ENCODE measurements around the gene PDE10A.
A peak's percentile ranks its signal among the peaks of the same experiment; 100 is the strongest.

The PDE10A gene

DNA sequence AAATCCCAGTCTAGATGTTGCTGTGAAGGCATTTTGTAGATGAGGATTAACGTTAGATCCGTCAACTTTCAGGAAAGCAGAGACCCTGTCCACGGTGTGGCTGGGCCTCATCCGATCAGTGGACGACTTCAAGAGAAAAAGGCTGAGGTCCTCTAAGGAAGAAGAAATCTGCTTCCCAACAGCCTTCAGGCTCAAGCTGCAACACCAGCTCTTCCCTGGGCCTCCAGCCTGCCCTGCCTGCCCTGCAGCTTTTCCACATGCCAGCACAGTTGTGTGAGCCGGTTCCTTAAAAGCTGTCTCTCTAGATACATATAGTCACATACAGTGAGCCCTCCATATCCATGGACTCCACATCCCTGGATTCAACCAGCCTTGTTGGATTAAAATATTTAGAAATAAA, 14.1 kb upstream of the PDE10A start:
- Histone ChIP-seq H3K27me3 (ENCODE audit: insufficient read depth, low read length) (no peaks in the 10 kb centered on the region), H3K4me1 (ENCODE audit: insufficient read depth, low read length) (peaks cover 13% of the 10 kb centered on the region; the same call in 1 of the 2 replicates), H3K27ac (ENCODE audit: low read depth, low read length) (no peak overlapping the region), H3K9ac (ENCODE audit: low read depth, low read length) (no peak overlapping the region), H3K9me3 (ENCODE audit: insufficient read depth, low read depth, low read length) (no peaks in the 10 kb centered on the region), H3K4me3 (ENCODE audit: low read length) (no peak overlapping the region), H3K36me3 (ENCODE audit: insufficient read depth, low read length) (no peaks in the 10 kb centered on the region)
- 91% methylated on average over 6 of the region's 6 CpGs for WGBS

- no peak overlapping the region for H3K9ac ChIP-seq (ENCODE audit: low read depth, low read length)
- 84% methylated on average over 18 of the region's 18 CpGs for WGBS
- H3K36me3 ChIP-seq (ENCODE audit: insufficient read depth, low read length), result no peaks in the 10 kb centered on the region
- H3K27me3 ChIP-seq (ENCODE audit: insufficient read depth, low read length), result no peaks in the 10 kb centered on the region
- H3K9me3 ChIP-seq (ENCODE audit: insufficient read depth, low read depth, low read length), result no peaks in the 10 kb centered on the region
- no peak overlapping the region for H3K27ac ChIP-seq (ENCODE audit: low read depth, low read length)
- no peak overlapping the region for H3K4me3 ChIP-seq (ENCODE audit: low read length)
- peaks cover 13% of the 10 kb centered on the region; the same call in 1 of the 2 replicates for H3K4me1 ChIP-seq (ENCODE audit: insufficient read depth, low read length)
Observed at GRCh38 chr6:165676435-165677068, 13.5 kb upstream of the PDE10A start.

GRCh38 chr6:165675120-165675519, 12.1 kb upstream of the PDE10A start:
- Histone ChIP-seq H3K9ac (ENCODE audit: low read depth, low read length) (no peak overlapping the region), H3K36me3 (ENCODE audit: insufficient read depth, low read length) (no peaks in the 10 kb centered on the region), H3K27ac (ENCODE audit: low read depth, low read length) (no peak overlapping the region), H3K9me3 (ENCODE audit: insufficient read depth, low read depth, low read length) (no peaks in the 10 kb centered on the region), H3K4me3 (ENCODE audit: low read length) (no peak overlapping the region), H3K27me3 (ENCODE audit: insufficient read depth, low read length) (0 out of 2 replicates have a peak, but pooled peaks cover 2% of the 10 kb centered on the region), H3K4me1 (ENCODE audit: insufficient read depth, low read length) (peaks cover 13% of the 10 kb centered on the region; the same call in 1 of the 2 replicates)
- no CpG with 5 or more reads among the region's 1 CpG for WGBS

DNA sequence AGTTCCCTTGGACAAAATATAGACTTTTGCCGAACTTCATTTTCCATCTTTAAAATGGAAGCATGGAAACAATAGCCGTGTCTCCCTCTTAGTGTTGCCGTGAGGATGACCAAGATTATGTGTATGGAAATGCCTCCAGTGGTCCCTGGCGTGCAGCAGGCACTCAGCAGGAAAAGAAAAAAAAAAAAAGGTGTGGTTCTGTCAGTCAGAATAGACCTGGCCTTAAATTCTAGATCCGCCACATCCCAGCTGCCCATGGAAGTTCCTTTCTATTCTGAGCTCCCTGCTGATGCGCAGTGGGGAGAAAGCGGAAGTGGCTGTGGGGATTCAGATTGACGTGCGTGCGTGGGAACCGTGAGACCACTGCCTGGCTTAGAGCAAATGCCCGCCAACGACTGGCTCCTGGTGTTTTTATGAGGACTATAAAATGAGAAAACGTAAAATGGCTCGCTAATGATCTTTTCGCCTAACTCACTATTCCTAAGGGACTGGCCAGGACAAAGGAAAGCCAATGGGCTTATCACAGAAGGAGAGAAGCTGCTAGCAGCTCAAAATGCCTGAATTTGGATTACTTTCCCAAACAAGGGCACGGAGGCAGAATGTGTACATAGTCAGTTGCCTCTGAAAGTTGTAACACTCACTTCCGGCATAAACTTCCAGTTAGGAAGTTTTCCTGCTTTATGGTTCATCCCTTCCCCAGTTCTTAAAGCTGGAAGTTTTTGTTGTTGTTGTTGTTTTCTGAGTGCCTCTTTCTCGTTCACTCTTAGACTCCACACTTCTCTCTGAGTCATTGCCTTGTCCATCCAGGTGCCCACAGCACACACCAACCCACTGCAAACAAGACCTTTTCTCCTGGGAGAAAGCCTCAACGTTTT, 11.4 kb upstream of the PDE10A start:
- no peaks in the 10 kb centered on the region for H3K36me3 ChIP-seq (ENCODE audit: insufficient read depth, low read length)
- H3K27me3 ChIP-seq (ENCODE audit: insufficient read depth, low read length), result 0 out of 2 replicates have a peak, but pooled peaks cover 6% of the 10 kb centered on the region
- H3K9ac ChIP-seq (ENCODE audit: low read depth, low read length), result no peak overlapping the region
- H3K4me3 ChIP-seq (ENCODE audit: low read length), result no peak overlapping the region
- no peak overlapping the region for H3K27ac ChIP-seq (ENCODE audit: low read depth, low read length)
- H3K4me1 ChIP-seq (ENCODE audit: insufficient read depth, low read length), result peaks cover 13% of the 10 kb centered on the region; the same call in 1 of the 2 replicates
- 83% methylated on average over 19 of the region's 20 CpGs for WGBS
- H3K9me3 ChIP-seq (ENCODE audit: insufficient read depth, low read depth, low read length), result no peaks in the 10 kb centered on the region

GRCh38 chr6:165671222-165671768, 8.3 kb upstream of the PDE10A start:
- Histone ChIP-seq H3K4me1 (ENCODE audit: insufficient read depth, low read length) (peaks cover 23% of the 10 kb centered on the region), H3K36me3 (ENCODE audit: insufficient read depth, low read length) (no peaks in the 10 kb centered on the region), H3K4me3 (ENCODE audit: low read length) (no peak overlapping the region), H3K9ac (ENCODE audit: low read depth, low read length) (no peak overlapping the region), H3K9me3 (ENCODE audit: insufficient read depth, low read depth, low read length) (no peaks in the 10 kb centered on the region), H3K27ac (ENCODE audit: low read depth, low read length) (no peak overlapping the region), H3K27me3 (ENCODE audit: insufficient read depth, low read length) (peaks cover 25% of the 10 kb centered on the region)
- WGBS, result 93% methylated on average over 5 of the region's 6 CpGs

DNA sequence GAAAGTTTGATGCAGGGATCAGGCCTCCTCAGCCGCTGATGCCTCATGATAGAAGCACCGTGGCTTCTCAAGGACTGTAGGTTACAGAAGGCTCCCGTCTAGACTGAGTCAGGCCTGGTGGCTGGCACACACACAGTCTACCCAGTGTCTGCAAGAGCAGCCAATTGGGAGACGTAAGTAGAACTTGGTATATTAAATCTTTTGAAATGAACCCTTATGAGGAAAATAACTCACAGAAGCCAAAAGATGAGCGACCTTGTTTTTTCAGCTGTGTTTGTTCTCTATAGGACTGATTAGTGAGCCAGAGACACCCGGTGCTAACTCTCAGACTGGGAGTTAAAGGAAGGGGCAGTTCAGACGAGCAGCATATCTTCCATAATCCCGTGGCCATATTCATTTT, 5.9 kb upstream of the PDE10A start:
- WGBS, result 69% methylated on average over 8 of the region's 8 CpGs
- H3K27ac ChIP-seq (ENCODE audit: low read depth, low read length), result no peak overlapping the region
- H3K27me3 ChIP-seq (ENCODE audit: insufficient read depth, low read length), result peaks cover 48% of the 10 kb centered on the region
- no peak overlapping the region for H3K9ac ChIP-seq (ENCODE audit: low read depth, low read length)
- no peaks in the 10 kb centered on the region for H3K9me3 ChIP-seq (ENCODE audit: insufficient read depth, low read depth, low read length)
- H3K36me3 ChIP-seq (ENCODE audit: insufficient read depth, low read length), result no peaks in the 10 kb centered on the region
- H3K4me3 ChIP-seq (ENCODE audit: low read length), result no peak overlapping the region
- peaks cover 40% of the 10 kb centered on the region for H3K4me1 ChIP-seq (ENCODE audit: insufficient read depth, low read length)

GRCh38 chr6:165665384-165665672, 2.3 kb upstream of the PDE10A start:
- peaks cover 35% of the 10 kb centered on the region for H3K4me1 ChIP-seq (ENCODE audit: insufficient read depth, low read length)
- no peak overlapping the region for H3K9ac ChIP-seq (ENCODE audit: low read depth, low read length)
- peaks cover 77% of the 10 kb centered on the region for H3K27me3 ChIP-seq (ENCODE audit: insufficient read depth, low read length)
- no peak overlapping the region for H3K4me3 ChIP-seq (ENCODE audit: low read length)
- H3K9me3 ChIP-seq (ENCODE audit: insufficient read depth, low read depth, low read length), result no peaks in the 10 kb centered on the region
- no peaks in the 10 kb centered on the region for H3K36me3 ChIP-seq (ENCODE audit: insufficient read depth, low read length)
- H3K27ac ChIP-seq (ENCODE audit: low read depth, low read length), result no peak overlapping the region
- 10% methylated on average over 3 of the region's 4 CpGs for WGBS

DNA sequence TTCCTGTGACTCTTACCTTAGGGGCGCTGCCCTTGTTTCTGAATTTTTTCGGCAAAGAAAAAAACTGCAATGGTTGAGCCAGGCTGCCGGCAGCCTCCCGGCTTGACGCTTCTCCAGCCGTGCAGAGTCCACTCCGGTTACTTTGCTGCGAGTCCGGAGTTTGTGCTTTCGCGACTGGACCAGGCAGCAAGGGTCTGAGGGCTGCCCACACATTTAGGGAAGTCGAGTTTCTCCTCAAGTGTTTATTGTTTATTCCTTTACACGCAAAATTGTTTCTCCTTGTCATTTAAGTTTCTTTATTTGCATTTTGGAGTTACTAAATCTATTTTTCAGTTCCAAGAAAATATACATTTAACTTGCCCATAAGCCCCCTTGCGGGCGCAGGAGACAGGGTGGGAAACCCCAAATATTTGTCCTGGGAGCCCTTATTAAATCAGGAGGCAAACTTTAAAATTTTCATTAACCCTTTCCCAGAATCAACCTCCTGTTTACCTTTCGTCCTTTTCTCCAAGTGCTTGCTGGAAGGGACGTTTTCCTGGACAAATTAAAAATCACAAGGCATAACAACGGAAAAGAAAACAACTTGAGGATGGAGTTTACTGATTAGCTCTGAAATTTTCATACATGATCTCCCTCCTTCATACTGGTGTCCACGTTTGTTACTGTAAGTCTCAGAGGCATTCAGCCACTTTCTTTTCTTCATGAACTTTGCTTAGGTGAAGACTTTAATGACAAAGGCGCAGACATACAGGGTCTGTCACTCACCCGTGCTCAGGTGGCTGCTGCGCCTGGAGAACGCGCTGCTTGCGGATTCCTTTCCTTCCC, 1.7 kb upstream of the PDE10A start:
- Histone ChIP-seq H3K27me3 (ENCODE audit: insufficient read depth, low read length) (peaks cover 77% of the 10 kb centered on the region), H3K4me1 (ENCODE audit: insufficient read depth, low read length) (peaks cover 38% of the 10 kb centered on the region), H3K9ac (ENCODE audit: low read depth, low read length) (no peak overlapping the region), H3K36me3 (ENCODE audit: insufficient read depth, low read length) (no peaks in the 10 kb centered on the region), H3K27ac (ENCODE audit: low read depth, low read length) (no peak overlapping the region), H3K9me3 (ENCODE audit: insufficient read depth, low read depth, low read length) (no peaks in the 10 kb centered on the region), H3K4me3 (ENCODE audit: low read length) (peak overlapping the region; percentile 60)
- WGBS, result 3% methylated on average over 25 of the region's 25 CpGs

DNA sequence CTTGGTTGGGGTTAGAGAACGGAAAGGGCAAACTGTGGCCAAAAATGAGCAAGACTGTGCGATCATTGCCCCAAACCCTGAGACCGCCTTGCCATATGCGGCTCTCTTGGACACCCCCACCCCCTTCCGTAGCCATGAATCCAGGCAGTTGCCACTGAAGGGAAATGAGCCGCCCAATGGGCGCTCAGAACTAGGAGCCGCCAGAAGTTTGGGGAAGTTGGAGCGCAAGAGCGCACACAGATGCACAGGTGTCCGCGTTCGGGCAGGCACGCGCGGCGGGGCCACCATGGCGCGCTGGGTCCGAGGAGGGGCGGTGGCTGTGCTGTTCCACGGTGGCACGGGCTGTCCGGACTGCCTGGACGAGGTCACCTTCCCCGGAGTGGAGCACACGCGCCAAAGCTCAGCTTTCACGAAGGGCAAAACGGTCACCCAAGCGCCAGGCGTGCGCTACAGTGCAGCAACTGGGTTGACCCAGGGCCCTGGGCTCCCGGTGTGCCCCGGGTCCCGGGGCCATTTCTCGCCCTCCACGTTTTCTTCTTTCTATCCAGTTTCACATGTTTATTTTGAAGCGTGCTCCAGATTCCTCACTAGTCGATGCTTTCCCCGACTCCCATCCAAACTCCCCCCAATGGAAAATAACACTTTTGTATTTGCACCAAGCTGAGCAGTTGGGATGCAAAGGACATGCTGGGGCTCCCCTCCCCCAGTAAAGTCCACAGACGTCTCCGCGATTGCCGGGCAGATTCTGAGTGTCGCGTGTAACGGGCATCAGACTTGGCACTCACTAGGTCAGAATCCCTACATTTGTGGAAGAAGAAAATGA, 906 bp upstream of the PDE10A start:
- WGBS, result under 1% methylated on average over 48 of the region's 48 CpGs
- Histone ChIP-seq H3K9me3 (ENCODE audit: insufficient read depth, low read depth, low read length) (no peaks in the 10 kb centered on the region), H3K36me3 (ENCODE audit: insufficient read depth, low read length) (no peaks in the 10 kb centered on the region), H3K27me3 (ENCODE audit: insufficient read depth, low read length) (peaks cover 85% of the 10 kb centered on the region), H3K27ac (ENCODE audit: low read depth, low read length) (no peak overlapping the region), H3K4me1 (ENCODE audit: insufficient read depth, low read length) (peaks cover 38% of the 10 kb centered on the region), H3K9ac (ENCODE audit: low read depth, low read length) (no peak overlapping the region), H3K4me3 (ENCODE audit: low read length) (peak overlapping the region; percentile 60)

- H3K27me3 ChIP-seq (ENCODE audit: insufficient read depth, low read length), result peaks cover 90% of the 10 kb centered on the region
- peaks cover 35% of the 10 kb centered on the region for H3K4me1 ChIP-seq (ENCODE audit: insufficient read depth, low read length)
- peak overlapping the region; percentile 60 for H3K4me3 ChIP-seq (ENCODE audit: low read length)
- no peaks in the 10 kb centered on the region for H3K9me3 ChIP-seq (ENCODE audit: insufficient read depth, low read depth, low read length)
- H3K36me3 ChIP-seq (ENCODE audit: insufficient read depth, low read length), result no peaks in the 10 kb centered on the region
- WGBS, result under 1% methylated on average over 22 of the region's 22 CpGs
- H3K27ac ChIP-seq (ENCODE audit: low read depth, low read length), result no peak overlapping the region
- no peak overlapping the region for H3K9ac ChIP-seq (ENCODE audit: low read depth, low read length)
Observed at GRCh38 chr6:165663377-165663735, 315 bp upstream of the PDE10A start.
